ENCODE results near the gene LOXL3.

LOXL3 gene

DNA sequence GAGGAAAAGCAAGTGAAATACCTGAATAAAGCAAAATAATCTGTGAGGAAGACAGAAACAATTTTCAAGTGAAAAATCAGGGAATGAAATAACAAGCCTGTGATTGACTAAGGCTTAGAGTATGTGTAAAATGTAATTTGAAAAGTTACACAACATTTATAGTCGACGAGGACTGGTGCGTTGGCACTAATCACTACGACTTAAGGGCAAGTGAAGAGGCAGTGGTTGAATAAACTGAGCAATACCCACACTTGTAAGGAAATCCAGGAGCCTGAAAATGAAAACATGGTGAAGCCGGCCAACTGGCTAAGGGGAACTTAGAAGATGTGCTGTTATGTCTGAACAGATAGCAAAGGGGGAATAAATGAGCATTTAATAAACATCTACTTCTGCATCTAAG, 14.1 kb upstream of the LOXL3 start:
- no peaks in the 10 kb centered on the region for H3K9me3 ChIP-seq (replicated peaks; ENCODE audit: insufficient read depth, low read length)
- no peak overlapping the region for H3K27ac ChIP-seq (ENCODE audit: low read length)
- H3K27me3 ChIP-seq (replicated peaks; ENCODE audit: insufficient read depth, low read length): no peaks in the 10 kb centered on the region
- no peaks in the 10 kb centered on the region for H4K20me1 ChIP-seq (ENCODE audit: insufficient read depth, low read length)
- H3K4me3 ChIP-seq (ENCODE audit: low read length): no peak overlapping the region
- no peak overlapping the region for H3K4me2 ChIP-seq (ENCODE audit: low read depth, low read length)
- H3K9ac ChIP-seq (ENCODE audit: low read length): no peak overlapping the region
- no peak for DNase-seq
- H3K79me2 ChIP-seq (ENCODE audit: low read length): no peaks in the 10 kb centered on the region
- TF ChIP-seq, protein P1, sequence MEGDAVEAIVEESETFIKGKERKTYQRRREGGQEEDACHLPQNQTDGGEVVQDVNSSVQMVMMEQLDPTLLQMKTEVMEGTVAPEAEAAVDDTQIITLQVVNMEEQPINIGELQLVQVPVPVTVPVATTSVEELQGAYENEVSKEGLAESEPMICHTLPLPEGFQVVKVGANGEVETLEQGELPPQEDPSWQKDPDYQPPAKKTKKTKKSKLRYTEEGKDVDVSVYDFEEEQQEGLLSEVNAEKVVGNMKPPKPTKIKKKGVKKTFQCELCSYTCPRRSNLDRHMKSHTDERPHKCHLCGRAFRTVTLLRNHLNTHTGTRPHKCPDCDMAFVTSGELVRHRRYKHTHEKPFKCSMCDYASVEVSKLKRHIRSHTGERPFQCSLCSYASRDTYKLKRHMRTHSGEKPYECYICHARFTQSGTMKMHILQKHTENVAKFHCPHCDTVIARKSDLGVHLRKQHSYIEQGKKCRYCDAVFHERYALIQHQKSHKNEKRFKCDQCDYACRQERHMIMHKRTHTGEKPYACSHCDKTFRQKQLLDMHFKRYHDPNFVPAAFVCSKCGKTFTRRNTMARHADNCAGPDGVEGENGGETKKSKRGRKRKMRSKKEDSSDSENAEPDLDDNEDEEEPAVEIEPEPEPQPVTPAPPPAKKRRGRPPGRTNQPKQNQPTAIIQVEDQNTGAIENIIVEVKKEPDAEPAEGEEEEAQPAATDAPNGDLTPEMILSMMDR (IDR thresholded peaks at IDR 0.05; ENCODE audit: low read length): no peak
- TF ChIP-seq EZH2 (optimal IDR thresholded peaks at IDR 0.05; ENCODE audit: low read depth, low read length) (no peak), EZH2phosphoT487 (IDR thresholded peaks at IDR 0.05; ENCODE audit: low read length) (no peak)
- no peaks in the 10 kb centered on the region for H3K36me3 ChIP-seq (replicated peaks; ENCODE audit: insufficient read depth, low read length)
- H3K9me2 ChIP-seq (replicated peaks; ENCODE audit: insufficient read depth, low read length): no peaks in the 10 kb centered on the region
- H2AFZ ChIP-seq (ENCODE audit: low read length): no peak overlapping the region
- no peaks in the 10 kb centered on the region for H3F3A ChIP-seq (ENCODE audit: insufficient read depth, low read length)
- peaks cover 12% of the 10 kb centered on the region for H3K4me1 ChIP-seq (ENCODE audit: low read length)

DNA sequence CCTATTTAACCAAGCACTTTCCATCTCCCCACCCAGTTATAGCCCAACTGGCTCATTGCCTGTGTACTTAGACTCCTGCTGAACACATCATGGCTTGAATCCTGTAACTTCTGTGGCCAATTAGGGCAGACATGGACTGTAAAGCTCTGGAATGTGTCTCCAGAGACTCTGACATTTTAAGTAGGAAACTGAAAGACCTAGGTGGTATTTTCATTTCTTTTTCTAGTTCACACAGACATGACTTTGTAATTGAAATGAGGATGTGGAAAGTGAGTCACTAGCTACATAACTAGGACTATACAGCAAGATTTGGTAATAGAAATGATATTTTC, 13.0 kb upstream of the LOXL3 start:
- H3K4me3 ChIP-seq (ENCODE audit: low read length): no peak overlapping the region
- H3K79me2 ChIP-seq (ENCODE audit: low read length): no peaks in the 10 kb centered on the region
- H3K9ac ChIP-seq (ENCODE audit: low read length): no peak overlapping the region
- no peak overlapping the region for H3K27ac ChIP-seq (ENCODE audit: low read length)
- 0 out of 2 replicates have a peak overlapping the region, but pooled peaks have one; percentile 6 for H3K4me2 ChIP-seq (ENCODE audit: low read depth, low read length)
- no peaks in the 10 kb centered on the region for H3F3A ChIP-seq (ENCODE audit: insufficient read depth, low read length)
- no peak for DNase-seq
- H3K36me3 ChIP-seq (replicated peaks; ENCODE audit: insufficient read depth, low read length): no peaks in the 10 kb centered on the region
- no peaks in the 10 kb centered on the region for H4K20me1 ChIP-seq (ENCODE audit: insufficient read depth, low read length)
- H2AFZ ChIP-seq (ENCODE audit: low read length): no peak overlapping the region
- H3K27me3 ChIP-seq (replicated peaks; ENCODE audit: insufficient read depth, low read length): no peaks in the 10 kb centered on the region; the same call in 1 of the 2 replicates
- no peaks in the 10 kb centered on the region for H3K9me2 ChIP-seq (replicated peaks; ENCODE audit: insufficient read depth, low read length)
- H3K9me3 ChIP-seq (replicated peaks; ENCODE audit: insufficient read depth, low read length): no peaks in the 10 kb centered on the region
- no peak for TF ChIP-seq EZH2phosphoT487 (IDR thresholded peaks at IDR 0.05; ENCODE audit: low read length)
- TF ChIP-seq, protein P1 (IDR thresholded peaks at IDR 0.05; ENCODE audit: low read length): no peak
- TF ChIP-seq EZH2 (optimal IDR thresholded peaks at IDR 0.05; ENCODE audit: low read depth, low read length): no peak
- peaks cover 12% of the 10 kb centered on the region for H3K4me1 ChIP-seq (ENCODE audit: low read length)

DNA sequence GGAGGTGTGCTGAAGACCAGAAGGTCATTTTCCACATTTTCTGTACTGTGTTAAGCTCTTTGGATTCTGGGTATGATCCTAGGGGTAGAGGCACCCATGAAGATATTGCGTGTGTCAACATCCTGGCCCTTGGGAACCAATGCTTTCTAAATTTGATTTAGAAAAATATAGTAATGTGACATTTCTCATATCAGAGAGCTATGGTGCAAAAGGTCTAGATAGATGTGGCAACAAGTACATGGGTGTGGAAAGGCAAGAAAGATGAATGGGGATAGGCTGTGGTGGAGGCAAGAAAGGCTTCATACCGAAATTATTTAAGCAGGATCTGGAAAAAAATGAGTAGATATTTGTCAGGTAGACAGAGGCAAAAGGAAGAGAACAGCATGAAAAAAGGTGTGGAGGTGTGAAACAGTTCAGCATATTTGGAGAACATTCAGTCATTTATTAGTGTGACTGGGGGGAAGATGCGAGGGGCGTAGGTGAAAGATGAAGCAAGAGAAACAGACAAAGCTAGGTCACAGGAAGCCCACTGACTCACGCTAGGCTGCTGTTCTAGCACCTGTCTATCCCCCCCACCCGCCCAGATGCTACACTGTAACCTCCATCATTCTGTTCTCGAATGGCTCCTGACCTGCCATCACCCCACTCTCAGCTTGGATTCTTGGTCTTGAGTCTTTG, 12.5 kb upstream of the LOXL3 start:
- Histone ChIP-seq H2AFZ (ENCODE audit: low read length) (no peak overlapping the region), H3K9me3 (replicated peaks; ENCODE audit: insufficient read depth, low read length) (no peaks in the 10 kb centered on the region), H3K4me3 (ENCODE audit: low read length) (no peak overlapping the region), H3K27me3 (replicated peaks; ENCODE audit: insufficient read depth, low read length) (no peaks in the 10 kb centered on the region; the same call in 1 of the 2 replicates), H3K4me1 (ENCODE audit: low read length) (peaks cover 12% of the 10 kb centered on the region), H3K36me3 (replicated peaks; ENCODE audit: insufficient read depth, low read length) (no peaks in the 10 kb centered on the region), H3K9me2 (replicated peaks; ENCODE audit: insufficient read depth, low read length) (no peaks in the 10 kb centered on the region), H3K9ac (ENCODE audit: low read length) (no peak overlapping the region), H4K20me1 (ENCODE audit: insufficient read depth, low read length) (no peaks in the 10 kb centered on the region), H3F3A (ENCODE audit: insufficient read depth, low read length) (no peaks in the 10 kb centered on the region), H3K79me2 (ENCODE audit: low read length) (no peaks in the 10 kb centered on the region), H3K4me2 (ENCODE audit: low read depth, low read length) (no peak overlapping the region), H3K27ac (ENCODE audit: low read length) (no peak overlapping the region)
- no peak for DNase-seq
- TF ChIP-seq EZH2phosphoT487 (IDR thresholded peaks at IDR 0.05; ENCODE audit: low read length): no peak
- TF ChIP-seq EZH2 (optimal IDR thresholded peaks at IDR 0.05; ENCODE audit: low read depth, low read length): no peak
- TF ChIP-seq, protein P1 (IDR thresholded peaks at IDR 0.05; ENCODE audit: low read length): no peak
